ENCODE data around the gene AP1M2. TPM values are rescaled to one million over a fixed set of nuclear protein-coding genes. Genes with fewer than 3 reads are reported as not detected.
"Not testable (repeated sequence)": the region's sequence is repeated elsewhere in the genome, so short reads cannot be mapped to it uniquely, and the experiment has no call there.

The AP1M2 gene
- total RNA-seq, 1 donor from 2014 or later = 4.5 TPM

- no peak overlapping the region for H3K4me3 Mint-ChIP-seq (ENCODE audit: unreplicated experiment)
- peaks cover 10% of the 10 kb centered on the region for H3K27me3 ChIP-seq (ENCODE audit: insufficient read depth, low read length)
- peak overlapping the region; percentile 21 for H3K27ac ChIP-seq (ENCODE audit: low read depth, low read length)
- DNase-seq (ENCODE audit: low read depth) (peak; percentile 93), FAIRE-seq (no peak)
- TF ChIP-seq EZH2 (IDR thresholded peaks at IDR 0.05; ENCODE audit: insufficient read depth, low read length) (no peak), CTCF (IDR thresholded peaks at IDR 0.05; ENCODE audit: insufficient read depth, low read depth, low read length) (no peak)
- H3K4me2 ChIP-seq (ENCODE audit: low read length) = no peak overlapping the region
- no peak overlapping the region for H2AFZ ChIP-seq (ENCODE audit: low read depth, low read length)
- H3K9ac ChIP-seq (ENCODE audit: low read length) = no peak overlapping the region
- no peaks in the 10 kb centered on the region for H3K9me3 Mint-ChIP-seq (ENCODE audit: unreplicated experiment)
- H3K4me1 ChIP-seq (ENCODE audit: insufficient read depth, low read length) = no peaks in the 10 kb centered on the region
- peaks cover 1% of the 10 kb centered on the region for H3K36me3 Mint-ChIP-seq (ENCODE audit: low read depth, unreplicated experiment)
- H3K27ac Mint-ChIP-seq (ENCODE audit: unreplicated experiment) = peak overlapping the region; percentile 62
- H3K4me3 ChIP-seq (ENCODE audit: insufficient read depth, low read depth, low read length) = no peak overlapping the region
- H3K79me2 ChIP-seq (ENCODE audit: insufficient read depth, low read length) = no peaks in the 10 kb centered on the region
- H3K9me3 ChIP-seq (ENCODE audit: insufficient read depth, low read depth, low read length) = no peaks in the 10 kb centered on the region
- peaks cover 2% of the 10 kb centered on the region for H3K4me1 Mint-ChIP-seq (ENCODE audit: low read depth, unreplicated experiment)
- H3K27me3 Mint-ChIP-seq (ENCODE audit: low read depth, unreplicated experiment) = peaks cover 19% of the 10 kb centered on the region
- H3K36me3 ChIP-seq (ENCODE audit: insufficient read depth, low read length) = no peaks in the 10 kb centered on the region
- no peaks in the 10 kb centered on the region for H4K20me1 ChIP-seq (ENCODE audit: insufficient read depth, low read length)
Measured at GRCh38 chr19:10533646-10534386, 53.3 kb downstream of the AP1M2 start.

DNA sequence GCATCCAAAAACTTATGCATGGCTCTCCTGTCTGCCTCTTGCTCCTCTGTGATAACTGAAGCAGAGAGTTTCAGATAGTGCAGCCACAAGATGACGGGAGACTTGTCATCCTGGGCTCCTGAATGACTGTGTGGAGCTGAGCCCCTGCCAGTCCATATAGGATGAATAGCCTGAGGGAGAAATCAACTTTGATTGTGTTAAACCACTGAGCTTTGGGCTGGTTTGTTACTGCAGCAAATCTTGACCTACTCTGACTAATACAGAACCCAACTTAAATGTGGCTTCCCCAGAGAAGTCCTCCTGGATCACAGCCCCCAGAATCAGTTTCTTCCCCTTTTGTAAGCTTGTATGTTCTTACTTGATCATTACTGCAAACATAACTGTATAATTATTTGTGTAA is 54.7 kb downstream of the AP1M2 start:
- FAIRE-seq (no peak), DNase-seq (ENCODE audit: low read depth) (no peak)
- Histone ChIP-seq H3K4me1 (ENCODE audit: insufficient read depth, low read length) (no peaks in the 10 kb centered on the region), H3K27ac (ENCODE audit: low read depth, low read length) (no peak overlapping the region), H4K20me1 (ENCODE audit: insufficient read depth, low read length) (no peaks in the 10 kb centered on the region), H3K4me3 (ENCODE audit: insufficient read depth, low read depth, low read length) (no peak overlapping the region), H3K9me3 (ENCODE audit: insufficient read depth, low read depth, low read length) (no peaks in the 10 kb centered on the region), H3K9ac (ENCODE audit: low read length) (no peak overlapping the region), H3K79me2 (ENCODE audit: insufficient read depth, low read length) (no peaks in the 10 kb centered on the region), H3K4me2 (ENCODE audit: low read length) (no peak overlapping the region), H3K27me3 (ENCODE audit: insufficient read depth, low read length) (peaks cover 5% of the 10 kb centered on the region), H3K36me3 (ENCODE audit: insufficient read depth, low read length) (no peaks in the 10 kb centered on the region), H2AFZ (ENCODE audit: low read depth, low read length) (no peak overlapping the region)
- H3K27me3 Mint-ChIP-seq (ENCODE audit: low read depth, unreplicated experiment) = peaks cover 10% of the 10 kb centered on the region
- H3K27ac Mint-ChIP-seq (ENCODE audit: unreplicated experiment) = no peak overlapping the region
- H3K4me1 Mint-ChIP-seq (ENCODE audit: low read depth, unreplicated experiment) = peaks cover 2% of the 10 kb centered on the region
- TF ChIP-seq CTCF (IDR thresholded peaks at IDR 0.05; ENCODE audit: insufficient read depth, low read depth, low read length) = no peak
- TF ChIP-seq EZH2 (IDR thresholded peaks at IDR 0.05; ENCODE audit: insufficient read depth, low read length) = no peak
- peaks cover 1% of the 10 kb centered on the region for H3K36me3 Mint-ChIP-seq (ENCODE audit: low read depth, unreplicated experiment)
- no peaks in the 10 kb centered on the region for H3K9me3 Mint-ChIP-seq (ENCODE audit: unreplicated experiment)
- no peak overlapping the region for H3K4me3 Mint-ChIP-seq (ENCODE audit: unreplicated experiment)

DNA sequence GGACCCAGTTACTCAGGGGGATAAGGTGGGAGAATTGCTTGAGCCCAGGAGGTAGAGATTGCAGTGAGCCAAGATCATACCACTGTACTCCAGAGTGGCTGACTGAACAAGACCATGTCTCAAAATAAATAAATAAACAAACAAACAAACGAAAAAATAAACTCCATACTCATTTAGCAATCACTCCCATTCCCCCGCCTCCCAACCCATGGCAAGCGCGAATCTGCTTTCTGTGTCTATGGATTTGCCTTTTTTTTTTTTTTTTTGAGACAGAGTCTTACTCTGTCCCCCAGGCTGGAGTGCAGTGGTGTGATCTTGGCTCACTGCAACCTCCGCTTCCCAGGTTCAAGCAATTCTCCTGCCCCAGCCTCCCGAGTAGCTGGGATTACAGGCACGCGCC is 60.2 kb downstream of the AP1M2 start:
- H3K4me1 ChIP-seq (ENCODE audit: insufficient read depth, low read length); H3K9me3 Mint-ChIP-seq (ENCODE audit: unreplicated experiment); H3K36me3 ChIP-seq (ENCODE audit: insufficient read depth, low read length); H3K9me3 ChIP-seq (ENCODE audit: insufficient read depth, low read depth, low read length); H2AFZ ChIP-seq (ENCODE audit: low read depth, low read length); H3K79me2 ChIP-seq (ENCODE audit: insufficient read depth, low read length); H4K20me1 ChIP-seq (ENCODE audit: insufficient read depth, low read length); H3K4me3 ChIP-seq (ENCODE audit: insufficient read depth, low read depth, low read length); H3K4me1 Mint-ChIP-seq (ENCODE audit: low read depth, unreplicated experiment); H3K4me2 ChIP-seq (ENCODE audit: low read length); H3K4me3 Mint-ChIP-seq (ENCODE audit: unreplicated experiment); H3K36me3 Mint-ChIP-seq (ENCODE audit: low read depth, unreplicated experiment); H3K9ac ChIP-seq (ENCODE audit: low read length); H3K27me3 ChIP-seq (ENCODE audit: insufficient read depth, low read length); H3K27ac Mint-ChIP-seq (ENCODE audit: unreplicated experiment); H3K27ac ChIP-seq (ENCODE audit: low read depth, low read length); FAIRE-seq; DNase-seq (ENCODE audit: low read depth): not testable (repeated sequence)
- H3K27me3 Mint-ChIP-seq (ENCODE audit: low read depth, unreplicated experiment) = peaks cover 14% of the 10 kb centered on the region
